Thoracic aorta (tissue), 2 donors: ENCODE results near the gene BORCS5. TPM values are rescaled to one million over a fixed set of nuclear protein-coding genes. Genes with fewer than 3 reads are reported as not detected.

ENCODE experiments used
- ATAC-seq: fragments of 150-250 bp; one replicate; pipeline ENCODE4 v1.8.0; 2017; ENCODE audit warnings: low read depth; ENCODE audit not compliant: insufficient number of reproducible peaks, low FRiP score
- DNase-seq: peaks from one replicate; pipeline ENCODE4 v3.0.0-alpha.2; 2020; ENCODE audit warnings: low spot score
- H3K27ac ChIP-seq, 2 donors: fragments of 200-600 bp; sonication (generic); 1 replicate in 1 of 2; 2 replicates in 1 of 2; pipeline ENCODE4 v1.5.1; 2016; ENCODE audit warnings: mild to moderate bottlenecking in 2 of 2, moderate library complexity in 2 of 2
- H3K27me3 ChIP-seq: fragments of 200-600 bp; sonication (generic); replicated peaks from 2 replicates; pipeline ENCODE4 v1.6.0; 2016; ENCODE audit warnings: mild to moderate bottlenecking; ENCODE audit not compliant: insufficient read depth
- H3K36me3 ChIP-seq: fragments of 200-600 bp; sonication (generic); one replicate; pipeline ENCODE4 v1.5.1; 2016
- H3K4me1 ChIP-seq, 2 donors: fragments of 200-600 bp; sonication (generic); 1 replicate in 1 of 2; 2 replicates in 1 of 2; pipeline versions ENCODE4 v1.5.1 to v1.6.0; 2016; ENCODE audit warnings: low read depth in 2 of 2, mild to moderate bottlenecking in 1 of 2; ENCODE audit not compliant: control insufficient read depth in 1 of 2
- H3K4me3 ChIP-seq: fragments of 200-600 bp; sonication (generic); 2 replicates; pipeline ENCODE4 v1.5.1; 2016; ENCODE audit warnings: mild to moderate bottlenecking
- H3K9me3 ChIP-seq: fragments of 200-600 bp; sonication (generic); 2 replicates; pipeline ENCODE4 v1.5.1; 2016
- CTCF ChIP-seq: fragments of 200-600 bp; sonication (generic); IDR thresholded peaks from one replicate; pipeline ENCODE4 v1.5.1; 2019; ENCODE audit warnings: antibody characterized with exemption
- total RNA-seq, 2 donors: library from RNA; depleted of rRNA; stranded (reverse); fragments of >200 nt; gene quantifications; one replicate each; pipeline versions ENCODE4 v1.1.0 to v1.2.3, GENCODE V29; 2016

Gene BORCS5
- total RNA-seq, 2 donors from 2014 or later: 20.6 to 27.1 TPM

- H3K27ac ChIP-seq: no peak overlapping the region
- H3K36me3 ChIP-seq: no peaks in the 10 kb centered on the region
- peaks cover 17 to 45% of the 10 kb centered on the region in 2 donors for H3K4me1 ChIP-seq
- no peak for TF ChIP-seq CTCF
- H3K27me3 ChIP-seq: no peaks in the 10 kb centered on the region
- ATAC-seq (no peak), DNase-seq (no peak)
- no peaks in the 10 kb centered on the region for H3K9me3 ChIP-seq
- no peak overlapping the region for H3K4me3 ChIP-seq
Observed at GRCh38 chr12:12400793-12401192, 43.9 kb downstream of the BORCS5 start.

DNA sequence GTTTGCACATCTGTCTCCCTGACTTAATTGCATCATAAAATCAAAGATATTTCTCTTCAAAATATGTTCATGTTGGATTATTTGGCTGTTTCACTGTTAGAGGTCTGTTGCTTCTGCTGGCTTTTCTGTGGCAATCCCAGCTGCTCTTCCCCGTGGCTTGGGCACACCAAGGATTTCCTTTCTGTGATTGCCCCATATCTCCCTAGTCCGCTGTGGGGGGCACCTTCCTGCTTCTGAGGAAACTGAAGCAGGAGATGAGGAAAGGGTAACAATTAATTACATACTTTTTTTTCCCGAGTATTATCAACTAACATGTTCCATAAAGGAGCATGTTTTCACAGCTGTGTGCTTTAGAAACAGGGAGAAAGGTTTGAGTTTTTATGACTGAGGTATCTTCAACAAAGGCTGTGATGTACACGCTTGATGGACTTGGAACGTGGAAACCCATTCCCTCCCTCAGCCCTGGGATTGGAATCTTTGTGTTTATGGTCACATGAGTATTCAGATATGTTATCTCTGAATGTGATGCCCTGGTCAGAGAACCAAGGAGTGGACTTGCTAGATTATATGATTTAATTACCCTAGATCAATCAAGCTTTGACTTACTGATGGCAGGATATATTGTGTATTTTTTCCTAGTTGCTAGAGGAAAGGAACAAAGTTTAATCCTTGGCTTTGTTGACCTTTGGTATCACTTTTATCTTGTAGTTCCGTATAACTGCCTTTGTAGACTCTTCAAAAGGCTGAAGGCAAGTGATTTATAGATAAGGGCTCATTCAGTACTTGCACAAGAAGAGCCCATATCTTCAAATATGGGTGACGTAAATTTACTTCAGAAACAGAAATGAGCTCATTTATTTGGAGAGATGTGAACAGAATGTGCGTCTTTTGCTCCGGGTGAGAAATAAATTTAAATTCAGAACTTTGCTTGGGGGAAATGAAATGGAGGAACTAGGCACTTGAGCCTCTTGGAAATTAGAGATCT, 46.7 kb downstream of the BORCS5 start:
- Histone ChIP-seq H3K27me3 (no peaks in the 10 kb centered on the region), H3K36me3 (no peaks in the 10 kb centered on the region), H3K4me1 (peaks cover 14 to 44% of the 10 kb centered on the region in 2 donors), H3K27ac (no peak overlapping the region), H3K4me3 (no peak overlapping the region), H3K9me3 (no peaks in the 10 kb centered on the region)
- no peak for ATAC-seq
- no peak for TF ChIP-seq CTCF
- no peak for DNase-seq

- Histone ChIP-seq H3K36me3 (no peaks in the 10 kb centered on the region), H3K9me3 (no peaks in the 10 kb centered on the region), H3K4me3 (no peak overlapping the region), H3K27ac (no peak overlapping the region), H3K27me3 (no peaks in the 10 kb centered on the region), H3K4me1 (peaks cover 14 to 37% of the 10 kb centered on the region in 2 donors)
- ATAC-seq (no peak), DNase-seq (no peak)
- no peak for TF ChIP-seq CTCF
Observed at GRCh38 chr12:12404297-12404696, 47.4 kb downstream of the BORCS5 start.

DNA sequence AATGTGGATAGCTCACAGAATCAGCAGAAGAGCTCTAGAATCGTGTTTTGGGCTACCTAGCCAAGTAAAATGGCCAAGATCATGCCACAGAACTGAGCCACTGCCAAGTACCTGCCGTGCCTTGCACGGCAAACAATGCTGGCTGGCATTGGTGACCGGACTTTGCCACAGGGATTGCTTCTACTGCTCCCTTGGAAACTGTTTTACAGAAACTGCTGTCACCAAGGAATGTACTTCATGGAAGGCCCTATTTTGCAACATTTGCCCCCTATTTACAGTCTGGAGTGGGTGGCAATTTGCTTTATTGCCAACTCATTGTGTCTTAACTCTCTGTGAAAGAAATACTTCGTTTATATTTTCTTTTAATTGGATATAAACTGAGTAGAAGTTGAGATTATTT, 49.0 kb downstream of the BORCS5 start:
- DNase-seq: no peak
- Histone ChIP-seq H3K27ac (peak overlapping the region in 1 of 2 donors; percentile 22), H3K27me3 (no peaks in the 10 kb centered on the region), H3K9me3 (no peaks in the 10 kb centered on the region), H3K4me3 (peak overlapping the region; percentile 34), H3K4me1 (peaks cover 6 to 24% of the 10 kb centered on the region in 2 donors), H3K36me3 (no peaks in the 10 kb centered on the region)
- peak; percentile 43 for ATAC-seq
- TF ChIP-seq CTCF: no peak

DNA sequence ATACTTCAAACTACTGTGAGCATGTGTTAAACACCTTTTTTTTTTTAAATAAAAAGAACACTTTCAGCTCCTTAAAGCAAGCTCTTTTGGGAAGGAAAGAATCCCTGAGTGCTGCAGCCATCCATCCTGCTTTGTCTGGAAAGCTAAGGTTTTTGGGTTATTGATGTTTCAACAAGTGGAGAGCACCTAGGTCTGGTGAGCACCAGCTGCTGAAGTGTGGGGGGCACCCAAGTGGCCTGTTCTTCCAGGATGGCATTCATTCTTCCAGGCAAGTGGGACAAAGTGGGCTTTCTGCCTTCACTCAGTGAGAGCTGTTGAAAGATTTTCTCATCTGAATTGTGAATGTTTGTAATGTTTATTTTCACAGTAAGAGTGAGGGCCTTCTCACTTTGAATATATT, 49.9 kb downstream of the BORCS5 start:
- TF ChIP-seq CTCF: no peak
- Histone ChIP-seq H3K27me3 (no peaks in the 10 kb centered on the region), H3K36me3 (no peaks in the 10 kb centered on the region), H3K4me3 (no peak overlapping the region), H3K27ac (no peak overlapping the region), H3K9me3 (no peaks in the 10 kb centered on the region), H3K4me1 (peaks cover 6 to 24% of the 10 kb centered on the region in 2 donors)
- ATAC-seq (no peak), DNase-seq (no peak)
